Mesenchymal stem cell (in vitro differentiated cells and primary cell): Measurements from ENCODE around the gene ATP6V0E1.
"Not testable (repeated sequence)": the region's sequence is repeated elsewhere in the genome, so short reads cannot be mapped to it uniquely, and the experiment has no call there.

ENCODE experiments used
- DNase-seq: peaks from one replicate; pipeline ENCODE4 v3.0.0-alpha.2; 2013
- H2AFZ ChIP-seq: one replicate; pipeline ENCODE4 v1.6.1; 2013; ENCODE audit warnings: low read depth, mild to moderate bottlenecking, control low read depth, inconsistent platforms, low read length, moderate library complexity
- H2AK5ac ChIP-seq: 2 replicates; pipeline ENCODE4 v1.6.1; 2013; ENCODE audit warnings: low read length, moderate library complexity, mild to moderate bottlenecking, inconsistent platforms; ENCODE audit not compliant: severe bottlenecking
- H2BK120ac ChIP-seq: one replicate; pipeline ENCODE4 v1.6.1; 2013; ENCODE audit warnings: low read depth, mild to moderate bottlenecking, inconsistent platforms, low read length, moderate library complexity
- H2BK12ac ChIP-seq, 2 experiments: one replicate each; pipeline ENCODE4 v1.6.1; 2013; ENCODE audit warnings: inconsistent platforms in 2 of 2, low read length in 2 of 2, mild to moderate bottlenecking in 2 of 2, moderate library complexity in 2 of 2, control low read depth in 1 of 2
- H2BK15ac ChIP-seq: one replicate; pipeline ENCODE4 v1.6.1; 2013; ENCODE audit warnings: mild to moderate bottlenecking, low read depth, inconsistent platforms; ENCODE audit not compliant: poor library complexity, severe bottlenecking
- H2BK5ac ChIP-seq: 2 replicates; pipeline ENCODE4 v1.6.1; 2013; ENCODE audit warnings: low read depth, mild to moderate bottlenecking, low read length, control low read depth, inconsistent platforms; ENCODE audit not compliant: poor library complexity, severe bottlenecking
- H3K14ac ChIP-seq, 2 experiments: one replicate each; pipeline ENCODE4 v1.6.1; 2013; ENCODE audit warnings: inconsistent platforms in 2 of 2, low read length in 2 of 2, control low read depth in 1 of 2, mild to moderate bottlenecking in 1 of 2, moderate library complexity in 1 of 2
- H3K18ac ChIP-seq, 2 experiments: one replicate each; pipeline ENCODE4 v1.6.1; 2013; ENCODE audit warnings: inconsistent platforms in 2 of 2, low read length in 2 of 2, control low read depth in 1 of 2, low read depth in 1 of 2, mild to moderate bottlenecking in 1 of 2
- H3K23ac ChIP-seq, 2 experiments: one replicate each; pipeline ENCODE4 v1.6.1; 2013; ENCODE audit warnings: inconsistent platforms in 2 of 2, low read length in 2 of 2, mild to moderate bottlenecking in 2 of 2, moderate library complexity in 2 of 2, control low read depth in 1 of 2
- H3K27ac ChIP-seq: 2 replicates; pipeline ENCODE4 v1.5.1; 2013; ENCODE audit warnings: mild to moderate bottlenecking, moderate library complexity, low read length, control low read depth, inconsistent platforms; ENCODE audit not compliant: poor library complexity, severe bottlenecking
- H3K27me3 ChIP-seq, 2 experiments: 2 replicates each; pipeline versions ENCODE4 v1.6.1 to v1.7.0; 2013; ENCODE audit warnings: low read length in 2 of 2, mild to moderate bottlenecking in 2 of 2, moderate library complexity in 2 of 2, control low read depth in 1 of 2, inconsistent platforms in 1 of 2; ENCODE audit not compliant: control insufficient read depth in 1 of 2, insufficient read depth in 1 of 2
- H3K36me3 ChIP-seq, 2 experiments: 2 replicates each; pipeline versions ENCODE4 v1.6.1 to v1.7.0; 2013; ENCODE audit warnings: low read length in 2 of 2, control low read depth in 1 of 2, inconsistent platforms in 1 of 2, low read depth in 1 of 2, mild to moderate bottlenecking in 1 of 2; ENCODE audit not compliant: insufficient read depth in 2 of 2, control insufficient read depth in 1 of 2
- H3K4ac ChIP-seq, 2 experiments: one replicate each; pipeline ENCODE4 v1.6.1; 2013; ENCODE audit warnings: inconsistent platforms in 2 of 2, low read length in 2 of 2, mild to moderate bottlenecking in 2 of 2, moderate library complexity in 2 of 2, control low read depth in 1 of 2, low read depth in 1 of 2
- H3K4me1 ChIP-seq: 2 replicates; pipeline ENCODE4 v1.6.1; 2013; ENCODE audit warnings: low read depth, low read length, control low read depth; ENCODE audit not compliant: control insufficient read depth, insufficient read depth
- H3K4me2 ChIP-seq: 2 replicates; pipeline ENCODE4 v1.6.1; 2013; ENCODE audit warnings: low read length, mild to moderate bottlenecking, inconsistent platforms; ENCODE audit not compliant: poor library complexity, severe bottlenecking
- H3K4me3 ChIP-seq, 2 experiments: 2 replicates each; pipeline versions ENCODE4 v1.5.1 to v1.7.0; 2013; ENCODE audit warnings: low read length in 2 of 2, mild to moderate bottlenecking in 2 of 2, control low read depth in 1 of 2, low read depth in 1 of 2; ENCODE audit not compliant: insufficient read depth in 1 of 2
- H3K79me1 ChIP-seq: replicated peaks from 2 replicates; pipeline ENCODE4 v1.6.1; 2013; ENCODE audit warnings: mild to moderate bottlenecking, control low read depth, low read length, inconsistent platforms; ENCODE audit not compliant: poor library complexity, severe bottlenecking
- H3K9ac ChIP-seq: 2 replicates; pipeline ENCODE4 v1.7.0; 2013; ENCODE audit warnings: mild to moderate bottlenecking, low read length, moderate library complexity
- H3K9me3 ChIP-seq: 2 replicates; pipeline ENCODE4 v1.7.0; 2013; ENCODE audit warnings: mild to moderate bottlenecking, low read length; ENCODE audit not compliant: control insufficient read depth
- H4K8ac ChIP-seq: one replicate; pipeline ENCODE4 v1.6.1; 2013; ENCODE audit warnings: inconsistent platforms, mild to moderate bottlenecking, low read length, moderate library complexity
- H4K91ac ChIP-seq: one replicate; pipeline ENCODE4 v1.6.1; 2013; ENCODE audit warnings: mild to moderate bottlenecking, low read length, inconsistent platforms
- WGBS: methylation state at CpG from one replicate; pipeline ENCODE4 v1.1.7; 2013; ENCODE audit warnings: mixed read lengths; 5-methylcytosine and 5-hydroxymethylcytosine counted together

Gene ATP6V0E1

GRCh38 chr5:173045474-173045873 is 61.9 kb downstream of the ATP6V0E1 start:
- WGBS, result 77% methylated on average over 8 of the region's 8 CpGs
- H4K91ac ChIP-seq, result no peak overlapping the region
- DNase-seq, result no peak

GRCh38 chr5:173047096-173047837 is 63.7 kb downstream of the ATP6V0E1 start:
- H3K4me1 ChIP-seq, H3K27ac ChIP-seq, H2BK15ac ChIP-seq, H2BK120ac ChIP-seq, H3K14ac ChIP-seq, H3K18ac ChIP-seq, H2AK5ac ChIP-seq, H3K9me3 ChIP-seq, H3K36me3 ChIP-seq, H2AFZ ChIP-seq, DNase-seq, H3K4me2 ChIP-seq, H3K4ac ChIP-seq, H3K4me3 ChIP-seq, H2BK12ac ChIP-seq, H3K9ac ChIP-seq, H4K8ac ChIP-seq, H3K23ac ChIP-seq, H2BK5ac ChIP-seq, H3K27me3 ChIP-seq, H4K91ac ChIP-seq, H3K79me1 ChIP-seq: not testable (repeated sequence)
- WGBS, result 78% methylated on average over 11 of the region's 12 CpGs

More at GRCh38 chr5:173045474-173045873, 61.9 kb downstream of the ATP6V0E1 start:
- Histone ChIP-seq H3K9ac (no peak overlapping the region), H3K14ac (peak overlapping the region in 1 of 2 experiments; percentile 26), H3K4me3 (no peak overlapping the region), H3K4ac (no peak overlapping the region), H2BK120ac (no peak overlapping the region), H3K27me3 (no peaks in the 10 kb centered on the region), H2BK5ac (no peak overlapping the region), H2BK15ac (no peak overlapping the region), H3K36me3 (no peaks in the 10 kb centered on the region), H3K4me1 (peaks cover 5% of the 10 kb centered on the region), H3K18ac (peak overlapping the region; percentile 9 to 37), H3K4me2 (no peak overlapping the region), H3K79me1 (no peaks in the 10 kb centered on the region), H2AFZ (no peak overlapping the region), H3K9me3 (no peaks in the 10 kb centered on the region), H3K23ac (peak overlapping the region in 1 of 2 experiments; percentile 63), H2BK12ac (peak overlapping the region in 1 of 2 experiments; percentile 47), H4K8ac (no peak overlapping the region), H3K27ac (no peak overlapping the region), H2AK5ac (no peak overlapping the region)

- Histone ChIP-seq H3K23ac (no peak overlapping the region), H4K91ac (no peak overlapping the region), H3K9ac (no peak overlapping the region), H4K8ac (no peak overlapping the region), H2AFZ (no peak overlapping the region), H3K4me2 (no peak overlapping the region), H3K4ac (no peak overlapping the region), H2BK15ac (no peak overlapping the region), H2BK5ac (no peak overlapping the region), H3K4me1 (no peaks in the 10 kb centered on the region), H3K27ac (no peak overlapping the region), H3K9me3 (no peaks in the 10 kb centered on the region), H3K4me3 (no peak overlapping the region), H3K27me3 (no peaks in the 10 kb centered on the region), H3K36me3 (no peaks in the 10 kb centered on the region), H2BK12ac (no peak overlapping the region), H2AK5ac (no peak overlapping the region), H3K18ac (no peak overlapping the region), H2BK120ac (no peak overlapping the region), H3K14ac (no peak overlapping the region), H3K79me1 (no peaks in the 10 kb centered on the region)
- no peak for DNase-seq
- 58% methylated on average over 6 of the region's 6 CpGs for WGBS
Observed at GRCh38 chr5:173047838-173048105, 64.2 kb downstream of the ATP6V0E1 start.

- 58% methylated on average over 2 of the region's 2 CpGs for WGBS
- Histone ChIP-seq H4K8ac (no peak overlapping the region), H2BK120ac (no peak overlapping the region), H3K27ac (no peak overlapping the region), H3K23ac (no peak overlapping the region), H3K4me2 (no peak overlapping the region), H3K18ac (no peak overlapping the region), H2AFZ (no peak overlapping the region), H3K4me1 (no peaks in the 10 kb centered on the region), H3K9me3 (no peaks in the 10 kb centered on the region), H3K36me3 (no peaks in the 10 kb centered on the region), H3K9ac (peak overlapping the region; percentile 18), H3K14ac (no peak overlapping the region), H3K27me3 (no peaks in the 10 kb centered on the region), H3K4ac (no peak overlapping the region), H2AK5ac (no peak overlapping the region), H2BK12ac (no peak overlapping the region), H3K4me3 (no peak overlapping the region), H3K79me1 (no peaks in the 10 kb centered on the region), H2BK5ac (no peak overlapping the region), H2BK15ac (no peak overlapping the region), H4K91ac (no peak overlapping the region)
- peak; percentile 25 for DNase-seq
Observed at GRCh38 chr5:173050791-173051190, 67.2 kb downstream of the ATP6V0E1 start.
